NCI-H524 (cell line): ENCODE data around the gene ORAI2.
A peak's percentile ranks its signal among the peaks of the same experiment; 100 is the strongest.
"Not testable (repeated sequence)": the region's sequence is repeated elsewhere in the genome, so short reads cannot be mapped to it uniquely, and the experiment has no call there.

Experiments used
- DNase-seq, 2 experiments: peaks; one replicate each; lab custom pipeline; 2025; lab: John Stamatoyannopoulos, UW

Gene ORAI2

DNA sequence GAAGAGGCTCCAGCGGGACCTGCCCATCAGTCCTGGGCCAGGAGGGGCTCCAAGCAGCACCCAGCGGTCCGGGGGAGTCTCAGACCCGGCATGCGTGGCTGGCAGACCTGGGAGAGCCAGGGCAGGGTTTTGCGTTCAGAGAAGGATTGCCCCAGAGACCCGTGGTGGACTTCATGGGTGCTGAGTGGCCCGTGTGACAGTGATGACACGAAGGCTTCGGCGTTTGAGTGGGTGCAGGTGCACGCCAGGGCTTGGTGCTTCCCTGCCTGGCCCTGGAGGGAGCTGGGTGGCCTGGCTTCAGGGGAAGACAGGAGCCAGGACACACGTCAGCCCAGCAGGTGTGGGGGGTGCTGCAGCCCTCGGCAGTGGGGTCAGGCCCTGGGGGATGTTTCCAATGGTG is 13.9 kb downstream of the ORAI2 start:
- DNase-seq = no peak

DNA sequence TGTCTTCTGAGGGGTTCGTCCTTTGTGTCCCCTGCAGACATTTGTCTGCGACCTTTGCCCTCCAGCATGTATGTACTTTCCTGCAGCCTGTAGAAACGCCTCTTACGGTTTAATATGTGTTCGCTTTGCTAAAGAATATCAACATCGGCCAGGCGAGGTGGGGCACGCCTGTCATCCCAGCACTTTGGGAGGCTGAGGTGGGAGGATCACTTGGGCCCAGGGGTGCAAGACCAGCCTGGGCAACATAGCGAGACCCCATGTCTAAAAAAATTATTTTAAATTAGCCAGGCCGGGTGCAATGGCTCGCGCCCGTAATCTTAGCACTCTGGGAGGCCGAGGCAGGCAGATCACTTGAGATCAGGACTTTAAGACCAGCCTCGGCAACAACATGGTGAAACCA is 15.8 kb downstream of the ORAI2 start:
- DNase-seq = no peak

DNA sequence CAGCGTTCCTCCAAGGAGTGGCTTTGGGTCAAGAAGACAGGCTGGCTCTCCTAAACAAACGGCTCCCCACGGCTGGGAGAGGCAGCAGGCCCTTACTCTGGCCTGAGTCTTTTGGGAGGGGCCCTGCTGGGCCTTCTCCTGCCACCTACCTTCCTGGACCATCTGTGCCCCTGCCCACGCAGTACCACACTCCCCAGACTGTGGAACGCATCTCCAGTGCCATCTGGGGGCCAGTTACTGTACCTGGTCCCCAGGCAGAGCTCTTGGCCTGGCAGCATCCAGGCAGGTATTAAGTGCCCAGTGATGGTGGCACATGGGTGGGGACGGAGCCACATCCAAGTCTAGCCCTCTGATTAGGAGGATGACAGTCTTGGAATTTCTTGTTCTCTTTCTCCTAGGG is 16.9 kb downstream of the ORAI2 start:
- DNase-seq = peak; percentile 63 to 77

DNA sequence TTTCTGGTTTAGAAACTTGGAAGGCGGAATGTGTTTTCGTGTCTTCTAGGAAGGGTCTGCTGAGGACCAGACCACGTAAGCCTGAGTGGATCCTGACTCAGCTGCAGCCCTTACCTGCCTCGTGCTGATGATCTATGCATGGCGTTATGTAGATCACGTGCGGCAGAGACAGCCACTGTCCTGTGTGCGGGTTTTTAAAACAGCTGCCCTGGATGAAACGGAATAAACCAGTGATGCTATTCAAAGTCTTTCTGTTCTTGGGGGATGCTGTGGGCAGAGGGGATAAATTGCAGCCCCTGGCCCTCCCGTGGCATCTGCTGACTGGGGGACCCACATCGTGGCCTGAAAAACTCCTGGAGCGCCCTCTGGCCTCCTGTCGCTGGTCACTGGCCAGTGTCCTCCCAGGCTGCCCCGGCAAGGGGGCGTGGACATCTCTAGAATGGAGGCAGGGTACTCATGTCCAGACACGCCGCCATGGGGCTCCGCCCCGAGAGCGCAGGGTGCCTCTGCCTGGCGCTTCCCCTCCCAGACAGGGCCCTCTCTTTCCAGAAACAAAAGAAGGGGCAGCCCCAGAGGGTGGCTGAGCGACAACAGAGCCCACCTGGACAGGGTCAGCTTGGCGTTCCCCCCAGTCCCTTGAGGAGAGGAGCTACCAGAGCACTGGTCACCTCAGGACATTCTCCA is 18.1 kb downstream of the ORAI2 start:
- DNase-seq = no peak

GRCh38 chr7:102452451-102452850 is 19.1 kb downstream of the ORAI2 start:
- no peak for DNase-seq

GRCh38 chr7:102453319-102453718 is 19.9 kb downstream of the ORAI2 start:
- DNase-seq = no peak

- no peak for DNase-seq
These were observed 21.1 kb downstream of the ORAI2 start for GRCh38 chr7:102454468-102454867.

GRCh38 chr7:102454932-102455331 is 21.6 kb downstream of the ORAI2 start:
- DNase-seq = not testable (repeated sequence)

GRCh38 chr7:102455596-102455995 is 22.2 kb downstream of the ORAI2 start:
- no peak for DNase-seq

DNA sequence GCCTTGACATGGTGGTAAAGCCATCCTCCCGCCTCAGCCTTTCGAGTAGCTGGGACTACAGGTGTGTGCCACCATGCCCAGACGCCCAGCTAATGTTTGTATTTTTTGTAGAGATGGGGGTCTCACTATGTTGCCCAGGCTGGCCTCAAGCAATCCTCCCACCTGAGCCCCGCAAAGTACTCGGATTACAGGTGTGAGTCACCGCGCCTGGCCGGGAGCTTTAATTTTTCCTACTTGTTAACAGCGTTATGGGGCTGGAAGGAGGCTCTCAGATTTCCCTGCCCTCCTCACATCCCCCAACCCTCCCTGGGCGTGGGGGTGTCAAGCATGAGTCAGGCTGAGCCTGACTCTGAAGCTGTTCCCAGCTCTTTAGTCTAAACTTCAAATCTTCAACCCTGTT is 23.0 kb downstream of the ORAI2 start:
- no peak for DNase-seq

DNA sequence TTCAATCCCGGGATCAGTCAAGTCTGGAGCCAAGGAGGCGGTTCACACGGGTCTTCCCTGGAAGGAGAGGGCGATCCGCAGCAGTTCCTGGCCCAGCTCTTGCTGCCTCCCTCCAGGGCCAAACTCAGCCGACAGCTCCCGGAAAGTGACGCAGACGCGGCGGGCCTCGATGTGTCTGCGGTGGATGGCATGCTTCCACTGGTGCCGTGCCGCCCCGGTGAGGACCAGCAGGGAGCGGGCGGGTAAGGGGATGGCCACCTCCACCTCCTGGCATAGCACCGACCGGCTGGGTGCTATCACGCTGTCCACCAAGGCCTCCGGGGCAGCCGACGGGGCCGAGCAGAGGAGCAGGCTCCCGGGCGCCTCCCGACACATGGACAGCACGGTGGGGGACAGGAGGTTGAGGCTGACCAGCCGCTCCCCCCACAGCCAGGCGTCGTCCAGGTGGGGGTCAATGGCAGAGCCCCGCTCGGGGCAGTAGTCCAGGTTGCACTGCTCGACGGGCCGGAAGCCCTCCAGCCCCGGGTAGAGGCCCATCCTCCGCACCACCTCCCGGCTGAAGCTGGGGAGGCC is 24.1 kb downstream of the ORAI2 start:
- DNase-seq = no peak

DNA sequence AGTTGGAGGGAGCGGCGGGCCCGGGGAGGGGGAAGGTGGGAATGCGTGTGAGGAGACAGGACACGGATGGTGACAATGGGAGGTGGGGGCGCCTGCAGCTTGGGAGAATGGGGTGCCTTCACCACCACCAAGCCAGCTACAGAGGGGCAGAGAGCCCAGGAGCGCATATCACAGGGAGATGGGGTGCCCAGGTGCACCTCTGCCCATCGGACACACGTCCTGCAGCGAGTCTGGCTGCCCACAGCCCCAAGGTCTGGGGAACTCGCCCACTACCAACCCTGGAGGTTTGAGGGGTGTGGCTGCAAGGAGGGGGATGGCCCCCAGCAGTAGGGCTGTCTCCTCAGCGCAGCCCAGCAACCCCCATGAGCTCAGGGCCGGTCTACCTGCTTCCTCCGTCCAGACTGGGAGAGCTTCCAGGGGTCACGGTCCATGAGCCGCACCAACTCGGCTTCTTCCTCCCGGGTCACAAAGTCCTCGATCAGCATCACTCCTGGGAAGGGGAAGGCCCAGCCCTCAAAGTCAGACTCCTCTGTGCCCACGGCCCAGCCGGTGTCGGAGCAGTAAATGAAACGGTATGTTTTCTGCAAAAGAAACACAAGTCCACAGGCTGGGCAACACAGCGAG is 26.0 kb downstream of the ORAI2 start:
- DNase-seq = no peak

- DNase-seq = no peak
These were observed 27.1 kb downstream of the ORAI2 start for GRCh38 chr7:102460467-102460866.

DNA sequence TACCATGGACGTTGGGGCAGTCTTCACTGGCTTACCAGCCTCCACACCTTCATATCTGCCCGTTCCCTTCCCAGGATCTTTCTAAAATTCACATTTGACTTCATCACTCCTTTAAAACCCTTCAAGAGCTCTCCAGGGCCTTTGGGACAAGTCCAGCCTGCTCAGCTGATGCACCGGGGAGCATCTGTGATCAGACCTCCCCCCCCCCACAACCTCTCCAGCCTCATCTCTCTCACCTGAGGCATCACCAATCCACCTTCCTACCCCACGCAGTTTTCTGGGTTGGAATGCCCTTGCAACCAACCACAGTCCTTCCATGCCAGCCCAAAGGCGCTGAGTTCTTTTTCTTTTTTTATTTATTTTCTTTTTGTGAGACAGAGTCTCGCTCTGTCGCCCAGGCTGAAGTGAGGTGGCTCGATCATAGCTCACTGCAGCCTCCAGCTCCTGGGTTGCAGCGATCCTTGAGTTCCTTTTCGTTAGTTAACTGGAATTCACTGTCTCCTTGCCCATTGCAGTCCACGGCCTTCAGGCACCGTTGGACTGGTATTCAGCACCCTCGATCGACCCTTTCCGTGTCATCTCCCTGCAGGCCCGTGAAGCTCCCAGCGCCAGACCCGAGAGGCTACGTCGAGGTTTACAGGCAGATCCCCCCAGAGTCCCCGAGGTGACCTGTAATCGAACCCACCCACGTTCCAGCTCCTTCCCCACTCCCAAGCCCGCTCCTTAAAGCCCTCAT is 30.6 kb downstream of the ORAI2 start:
- DNase-seq = peak in 1 of 2 experiments; percentile 21

- DNase-seq = peak; percentile 72 to 90
These were observed 31.4 kb downstream of the ORAI2 start, which contains the start of the genes ALKBH4 and LRWD1 for GRCh38 chr7:102464577-102465280. TSS of gene ALKBH4 (minus strand) at chr7:102464863. CDS start at chr7:102464836, 27 bp downstream. TSS of gene LRWD1 (plus strand) at chr7:102464984. CDS start at chr7:102465081, 97 bp downstream.

DNA sequence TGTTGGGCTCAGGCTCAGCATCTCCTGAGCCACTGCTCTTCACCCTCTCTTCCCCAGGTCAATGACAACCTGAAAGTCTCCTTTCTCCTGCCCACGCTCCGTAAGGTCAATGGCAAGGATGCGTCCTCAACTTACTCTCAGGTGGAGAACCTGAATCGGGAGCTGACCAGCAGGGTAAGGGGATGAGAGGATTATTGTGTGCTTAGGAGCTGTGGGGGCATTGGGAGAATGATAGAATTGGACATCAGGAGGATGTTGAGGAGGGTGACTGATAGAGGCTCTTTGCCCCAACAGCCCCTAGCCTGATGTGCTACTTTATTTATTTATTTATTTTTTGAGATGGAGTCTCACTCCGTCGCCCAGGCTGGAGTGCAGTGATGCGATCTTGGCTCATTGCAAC is 32.7 kb downstream of the ORAI2 start:
- no peak for DNase-seq

DNA sequence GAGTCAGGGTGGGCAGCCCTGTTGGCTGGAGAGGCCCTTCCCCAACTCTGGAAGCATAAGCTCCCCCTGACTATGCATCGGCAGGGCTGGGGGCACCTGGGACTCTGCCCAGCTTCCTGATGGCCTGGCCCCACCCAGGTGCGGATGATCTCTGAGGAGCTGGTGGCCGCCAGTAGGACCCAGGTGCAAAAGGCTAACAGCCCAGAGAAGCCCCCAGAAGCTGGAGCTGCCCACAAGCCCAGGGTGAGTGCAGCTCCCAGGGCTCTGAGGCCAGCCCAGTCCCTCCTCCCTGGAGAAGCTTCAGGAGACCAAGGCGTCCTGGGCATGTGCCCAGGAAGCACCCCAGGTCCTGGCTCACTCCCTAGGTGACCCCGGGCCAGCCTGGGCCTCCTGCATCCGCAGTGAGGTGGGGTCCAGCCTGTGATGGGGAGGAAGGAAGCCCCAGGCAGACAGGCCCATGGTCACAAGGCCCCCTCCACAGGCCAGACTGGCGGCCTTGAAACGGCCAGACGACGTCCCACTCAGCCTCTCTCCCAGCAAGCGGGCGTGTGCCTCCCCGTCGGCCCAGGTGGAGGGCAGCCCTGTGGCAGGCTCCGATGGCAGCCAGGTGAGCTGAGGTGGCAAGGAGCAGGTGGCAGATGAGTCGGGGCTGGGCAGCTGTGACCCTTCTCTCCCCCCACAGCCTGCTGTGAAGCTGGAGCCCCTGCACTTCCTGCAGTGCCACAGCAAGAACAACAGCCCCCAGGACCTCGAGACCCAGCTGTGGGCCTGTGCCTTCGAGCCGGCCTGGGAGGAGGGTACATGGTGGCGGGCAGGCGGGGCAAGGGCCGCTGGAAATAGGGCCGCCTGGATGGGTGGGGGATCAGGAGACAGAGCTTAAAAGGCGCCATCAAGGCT is 34.5 kb downstream of the ORAI2 start:
- no peak for DNase-seq

DNA sequence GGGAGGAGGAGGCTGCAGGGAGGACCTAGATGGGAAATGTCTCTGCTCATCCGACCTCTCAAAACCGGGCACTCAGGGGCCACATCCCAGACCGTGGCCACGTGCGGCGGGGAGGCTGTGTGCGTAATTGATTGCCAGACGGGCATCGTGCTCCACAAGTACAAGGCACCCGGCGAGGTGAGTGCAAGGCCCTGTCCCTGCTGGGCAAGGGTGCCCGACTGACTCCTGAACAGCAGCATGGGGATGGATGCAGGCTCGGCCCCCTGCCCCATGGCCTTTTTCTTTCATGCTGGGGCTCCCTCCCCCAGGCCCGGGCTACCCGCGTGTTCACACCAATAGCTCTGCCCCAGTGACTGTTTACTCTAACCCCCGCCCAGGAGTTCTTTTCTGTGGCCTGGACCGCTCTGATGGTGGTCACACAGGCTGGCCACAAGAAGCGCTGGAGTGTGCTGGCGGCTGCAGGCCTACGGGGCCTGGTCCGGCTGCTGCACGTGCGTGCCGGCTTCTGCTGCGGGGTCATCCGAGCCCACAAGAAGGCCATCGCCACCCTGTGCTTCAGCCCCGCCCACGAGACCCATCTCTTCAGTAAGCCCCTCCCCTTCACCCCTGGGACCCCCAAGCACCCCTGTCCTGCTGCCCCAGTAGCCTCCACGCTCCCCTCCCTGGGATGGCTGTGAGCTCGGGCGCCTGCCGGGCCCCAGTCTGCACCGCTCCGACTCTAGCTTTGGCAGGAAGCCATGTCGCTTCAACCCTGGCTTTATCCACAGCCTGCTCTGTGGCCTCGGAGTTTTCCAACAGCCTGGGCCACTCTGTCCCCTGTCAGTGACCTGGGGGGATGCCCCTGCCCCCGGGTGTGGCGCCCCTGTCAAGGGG is 35.3 kb downstream of the ORAI2 start:
- DNase-seq = no peak

DNA sequence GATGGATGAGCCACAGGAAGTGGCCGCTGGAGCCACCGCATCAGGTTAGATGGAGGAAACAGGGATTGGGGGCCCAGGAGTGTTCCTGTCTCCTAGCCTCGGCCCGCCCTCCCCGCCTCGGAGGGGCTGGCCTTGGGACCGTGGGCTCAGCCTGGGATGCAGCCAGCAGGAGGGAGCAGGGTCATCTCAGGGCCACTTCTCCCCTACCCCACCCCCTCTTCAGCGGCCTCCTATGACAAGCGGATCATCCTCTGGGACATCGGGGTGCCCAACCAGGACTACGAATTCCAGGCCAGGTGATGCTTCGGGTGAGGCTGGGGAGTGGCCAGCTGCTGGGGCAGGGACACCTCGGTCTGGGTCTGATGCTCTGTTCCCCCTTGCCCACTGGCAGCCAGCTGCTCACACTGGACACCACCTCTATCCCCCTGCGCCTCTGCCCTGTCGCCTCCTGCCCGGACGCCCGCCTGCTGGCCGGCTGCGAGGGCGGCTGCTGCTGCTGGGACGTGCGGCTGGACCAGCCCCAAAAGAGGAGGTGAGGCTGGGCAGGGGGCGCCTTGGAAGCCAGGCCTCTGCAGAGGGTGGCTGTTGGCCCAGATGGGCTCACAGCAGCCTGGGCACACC is 36.1 kb downstream of the ORAI2 start:
- no peak for DNase-seq
